ENCODE data around the gene IQCH.
"Not testable (repeated sequence)": the region's sequence is repeated elsewhere in the genome, so short reads cannot be mapped to it uniquely, and the experiment has no call there.

IQCH gene

DNA sequence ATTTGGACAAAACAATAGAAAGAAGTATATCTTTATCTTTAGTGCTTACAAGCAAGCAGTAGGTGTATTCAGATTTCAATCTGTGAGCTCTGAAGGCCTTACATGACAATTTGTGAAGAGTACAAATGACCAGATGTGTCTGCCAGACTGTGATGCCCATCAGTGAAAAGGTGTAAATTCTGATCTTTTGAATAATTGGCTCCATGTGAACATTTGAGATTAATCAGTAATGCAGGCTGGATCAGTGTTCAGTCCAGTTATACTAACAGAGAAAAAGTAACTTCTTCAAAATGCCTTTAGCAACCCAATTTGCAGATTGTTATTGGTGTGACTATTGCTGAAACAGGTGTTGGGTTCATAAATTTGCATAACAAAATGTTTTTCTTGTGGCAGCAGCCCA, 5.2 kb downstream of the IQCH start:
- Histone ChIP-seq H3K9me3 (ENCODE audit: control insufficient read depth, low read length) (no peaks in the 10 kb centered on the region), H3K27ac (ENCODE audit: insufficient read depth, low read depth, low read length, poor library complexity, severe bottlenecking) (no peak overlapping the region), H3K36me3 (ENCODE audit: control insufficient read depth, insufficient read depth, low read length) (no peaks in the 10 kb centered on the region), H3K27me3 (ENCODE audit: control insufficient read depth, insufficient read depth, low read length, poor library complexity, severe bottlenecking) (peaks cover 12% of the 10 kb centered on the region), H3K4me3 (ENCODE audit: insufficient read depth, low read depth, low read length) (no peak overlapping the region), H3K4me1 (ENCODE audit: control insufficient read depth, insufficient read depth, low read length) (no peaks in the 10 kb centered on the region)

- H3K4me3 ChIP-seq (ENCODE audit: insufficient read depth, low read depth, low read length), result no peak overlapping the region
- 89 to 90% methylated on average over 4 to 6 of the region's 6 CpGs for WGBS, 2 experiments
- no peak overlapping the region for H3K27ac ChIP-seq (ENCODE audit: insufficient read depth, low read depth, low read length, poor library complexity, severe bottlenecking)
Measured at GRCh38 chr15:67266870-67267269, 12.3 kb downstream of the IQCH start.

DNA sequence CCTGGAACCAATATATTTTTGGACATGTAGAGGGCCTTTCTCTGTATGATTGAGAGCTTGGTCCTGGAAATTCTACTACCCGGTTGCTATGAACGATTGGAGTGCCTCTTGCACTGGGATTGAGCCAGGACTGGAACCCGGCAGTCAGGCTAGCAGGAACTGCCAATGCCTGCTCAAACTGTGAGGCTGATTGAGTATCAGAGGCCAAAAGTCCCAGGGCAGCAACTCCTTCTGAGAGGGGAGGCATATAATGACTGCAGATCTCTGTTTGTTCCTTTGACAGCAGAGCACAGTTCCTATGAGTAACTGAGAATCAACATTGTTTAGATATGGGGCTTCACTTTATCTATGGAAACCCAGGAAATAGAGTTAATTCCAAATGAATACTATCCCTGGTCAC, 12.9 kb downstream of the IQCH start:
- Histone ChIP-seq H3K9me3 (ENCODE audit: control insufficient read depth, low read length) (no peaks in the 10 kb centered on the region), H3K4me3 (ENCODE audit: insufficient read depth, low read depth, low read length) (no peak overlapping the region), H3K4me1 (ENCODE audit: control insufficient read depth, insufficient read depth, low read length) (no peaks in the 10 kb centered on the region), H3K36me3 (ENCODE audit: control insufficient read depth, insufficient read depth, low read length) (no peaks in the 10 kb centered on the region), H3K27me3 (ENCODE audit: control insufficient read depth, insufficient read depth, low read length, poor library complexity, severe bottlenecking) (no peaks in the 10 kb centered on the region), H3K27ac (ENCODE audit: insufficient read depth, low read depth, low read length, poor library complexity, severe bottlenecking) (no peak overlapping the region)
- WGBS, 2 experiments, result 60 to 66% methylated on average over 3 of the region's 3 CpGs

More at GRCh38 chr15:67266870-67267269, 12.3 kb downstream of the IQCH start:
- no peaks in the 10 kb centered on the region for H3K27me3 ChIP-seq (ENCODE audit: control insufficient read depth, insufficient read depth, low read length, poor library complexity, severe bottlenecking)
- H3K36me3 ChIP-seq (ENCODE audit: control insufficient read depth, insufficient read depth, low read length), result no peaks in the 10 kb centered on the region
- no peaks in the 10 kb centered on the region for H3K4me1 ChIP-seq (ENCODE audit: control insufficient read depth, insufficient read depth, low read length)
- H3K9me3 ChIP-seq (ENCODE audit: control insufficient read depth, low read length), result no peaks in the 10 kb centered on the region

DNA sequence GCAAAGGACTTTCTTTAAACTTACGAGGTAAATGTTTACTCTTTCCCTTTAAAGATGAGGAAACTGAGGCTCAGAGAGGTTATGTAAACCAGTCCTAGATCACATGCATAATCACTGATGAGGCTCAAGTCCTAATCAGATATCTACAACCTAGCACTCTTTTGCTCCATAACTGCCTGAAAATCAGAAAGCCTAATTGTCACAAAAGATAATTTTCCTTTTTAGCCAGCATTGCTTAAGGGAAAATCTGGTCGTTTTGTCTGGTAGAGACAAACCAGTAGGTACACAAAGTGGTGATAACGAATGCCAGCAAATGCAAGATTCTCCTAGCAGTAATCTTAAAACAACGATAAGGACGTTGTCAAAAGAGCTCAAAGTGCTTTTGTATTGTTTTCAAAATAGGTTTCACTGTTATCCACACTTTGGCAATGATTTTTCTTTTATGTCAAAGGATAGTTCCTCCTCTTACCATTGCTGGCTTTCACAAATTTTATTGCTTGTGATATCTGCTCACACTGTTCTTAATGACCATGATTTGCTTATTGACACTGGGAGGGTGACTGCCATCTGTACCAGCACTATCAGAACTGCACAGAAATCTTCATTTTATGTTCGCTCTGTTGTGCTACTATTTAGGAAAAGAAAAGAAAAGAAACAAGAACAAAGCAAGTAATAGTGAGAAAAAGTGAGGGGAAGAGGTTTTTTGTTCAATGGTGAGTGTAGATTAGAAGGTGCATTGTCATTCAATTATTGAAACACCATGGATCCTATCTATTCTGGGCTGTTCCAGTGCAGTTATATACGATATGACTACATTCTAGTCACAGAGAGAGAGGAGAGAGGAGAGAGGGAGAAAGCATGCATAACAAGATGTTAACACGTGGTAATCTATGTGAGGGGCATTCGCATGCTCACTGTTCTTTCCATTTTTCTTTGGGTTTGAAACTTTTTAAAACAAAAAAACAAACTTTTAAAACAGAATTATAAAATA, 13.7 kb downstream of the IQCH start:
- Histone ChIP-seq H3K4me3 (ENCODE audit: insufficient read depth, low read depth, low read length) (no peak overlapping the region), H3K27ac (ENCODE audit: insufficient read depth, low read depth, low read length, poor library complexity, severe bottlenecking) (no peak overlapping the region), H3K4me1 (ENCODE audit: control insufficient read depth, insufficient read depth, low read length) (no peaks in the 10 kb centered on the region), H3K36me3 (ENCODE audit: control insufficient read depth, insufficient read depth, low read length) (no peaks in the 10 kb centered on the region), H3K27me3 (ENCODE audit: control insufficient read depth, insufficient read depth, low read length, poor library complexity, severe bottlenecking) (no peaks in the 10 kb centered on the region), H3K9me3 (ENCODE audit: control insufficient read depth, low read length) (no peaks in the 10 kb centered on the region)
- 85 to 87% methylated on average over 9 of the region's 9 CpGs for WGBS, 2 experiments

- no peak overlapping the region for H3K4me3 ChIP-seq (ENCODE audit: insufficient read depth, low read depth, low read length)
- H3K4me1 ChIP-seq (ENCODE audit: control insufficient read depth, insufficient read depth, low read length), result no peaks in the 10 kb centered on the region
- no peaks in the 10 kb centered on the region for H3K27me3 ChIP-seq (ENCODE audit: control insufficient read depth, insufficient read depth, low read length, poor library complexity, severe bottlenecking)
- no peak overlapping the region for H3K27ac ChIP-seq (ENCODE audit: insufficient read depth, low read depth, low read length, poor library complexity, severe bottlenecking)
- WGBS, 2 experiments, result 93 to 100% methylated on average over 1 of the region's 1 CpG
- H3K36me3 ChIP-seq (ENCODE audit: control insufficient read depth, insufficient read depth, low read length), result no peaks in the 10 kb centered on the region
- H3K9me3 ChIP-seq (ENCODE audit: control insufficient read depth, low read length), result no peaks in the 10 kb centered on the region
Measured at GRCh38 chr15:67274236-67274635, 19.6 kb downstream of the IQCH start.

DNA sequence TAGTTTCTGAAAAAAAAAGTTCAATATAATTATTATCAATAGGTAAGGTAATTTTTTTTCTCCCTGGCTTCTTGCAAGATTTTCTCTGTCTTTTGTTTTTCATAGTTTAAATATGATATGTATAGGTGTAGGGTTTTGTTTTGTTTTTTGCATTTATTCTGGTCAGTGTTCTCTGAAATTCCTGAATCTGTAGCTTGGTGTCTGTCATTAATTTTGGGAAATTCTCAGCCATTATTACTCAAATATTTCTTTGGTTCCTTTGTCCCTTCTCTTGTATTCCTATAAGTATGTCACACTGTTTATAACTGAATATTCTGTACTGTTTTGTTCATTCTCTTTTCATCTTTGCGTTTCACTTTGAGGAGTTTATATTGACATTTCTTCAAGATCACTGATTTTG, 22.1 kb downstream of the IQCH start:
- no peaks in the 10 kb centered on the region for H3K4me1 ChIP-seq (ENCODE audit: control insufficient read depth, insufficient read depth, low read length)
- no peaks in the 10 kb centered on the region for H3K36me3 ChIP-seq (ENCODE audit: control insufficient read depth, insufficient read depth, low read length)
- H3K9me3 ChIP-seq (ENCODE audit: control insufficient read depth, low read length), result no peaks in the 10 kb centered on the region
- H3K27me3 ChIP-seq (ENCODE audit: control insufficient read depth, insufficient read depth, low read length, poor library complexity, severe bottlenecking), result no peaks in the 10 kb centered on the region
- no peak overlapping the region for H3K27ac ChIP-seq (ENCODE audit: insufficient read depth, low read depth, low read length, poor library complexity, severe bottlenecking)
- no peak overlapping the region for H3K4me3 ChIP-seq (ENCODE audit: insufficient read depth, low read depth, low read length)
- 100% methylated on average over 1 of the region's 1 CpG; no CpG with 5 or more reads in 1 of the 2 experiments for WGBS, 2 experiments

GRCh38 chr15:67280217-67280616, 25.6 kb downstream of the IQCH start:
- no peaks in the 10 kb centered on the region for H3K9me3 ChIP-seq (ENCODE audit: control insufficient read depth, low read length)
- 83 to 90% methylated on average over 2 of the region's 2 CpGs for WGBS, 2 experiments
- no peak overlapping the region for H3K27ac ChIP-seq (ENCODE audit: insufficient read depth, low read depth, low read length, poor library complexity, severe bottlenecking)
- no peak overlapping the region for H3K4me3 ChIP-seq (ENCODE audit: insufficient read depth, low read depth, low read length)
- no peaks in the 10 kb centered on the region for H3K4me1 ChIP-seq (ENCODE audit: control insufficient read depth, insufficient read depth, low read length)
- no peaks in the 10 kb centered on the region for H3K36me3 ChIP-seq (ENCODE audit: control insufficient read depth, insufficient read depth, low read length)
- no peaks in the 10 kb centered on the region for H3K27me3 ChIP-seq (ENCODE audit: control insufficient read depth, insufficient read depth, low read length, poor library complexity, severe bottlenecking)

DNA sequence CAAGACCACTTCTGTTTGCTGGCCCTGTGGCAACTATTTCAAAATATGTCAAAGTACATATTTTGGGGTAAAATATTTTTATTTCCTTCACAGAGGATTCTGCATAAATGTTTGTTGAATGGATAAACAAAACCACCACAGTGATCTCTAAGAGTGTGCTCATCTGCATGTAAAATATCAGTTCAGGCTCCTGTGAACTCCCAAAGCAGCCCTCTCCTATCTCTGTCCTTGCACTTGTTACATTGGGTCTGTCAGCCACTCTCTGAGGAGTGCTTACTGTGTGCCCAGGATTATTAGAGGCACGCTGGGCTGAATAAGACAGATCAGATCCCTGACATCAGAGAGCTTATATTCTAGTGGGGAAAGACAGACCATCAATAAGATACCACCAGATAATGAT, 27.1 kb downstream of the IQCH start:
- WGBS, 2 experiments, result 80 to 88% methylated on average over 1 of the region's 1 CpG

GRCh38 chr15:67285625-67286024, 31.0 kb downstream of the IQCH start:
- not testable (repeated sequence) for H3K4me1 ChIP-seq (ENCODE audit: control insufficient read depth, insufficient read depth, low read length); H3K27me3 ChIP-seq (ENCODE audit: control insufficient read depth, insufficient read depth, low read length, poor library complexity, severe bottlenecking); H3K4me3 ChIP-seq (ENCODE audit: insufficient read depth, low read depth, low read length); H3K36me3 ChIP-seq (ENCODE audit: control insufficient read depth, insufficient read depth, low read length); H3K27ac ChIP-seq (ENCODE audit: insufficient read depth, low read depth, low read length, poor library complexity, severe bottlenecking); H3K9me3 ChIP-seq (ENCODE audit: control insufficient read depth, low read length)

More for the DNA sequence above, 27.1 kb downstream of the IQCH start:
- no peaks in the 10 kb centered on the region for H3K36me3 ChIP-seq (ENCODE audit: control insufficient read depth, insufficient read depth, low read length)
- H3K4me3 ChIP-seq (ENCODE audit: insufficient read depth, low read depth, low read length), result no peak overlapping the region
- no peak overlapping the region for H3K27ac ChIP-seq (ENCODE audit: insufficient read depth, low read depth, low read length, poor library complexity, severe bottlenecking)
- H3K4me1 ChIP-seq (ENCODE audit: control insufficient read depth, insufficient read depth, low read length), result no peaks in the 10 kb centered on the region
- no peaks in the 10 kb centered on the region for H3K9me3 ChIP-seq (ENCODE audit: control insufficient read depth, low read length)
- no peaks in the 10 kb centered on the region for H3K27me3 ChIP-seq (ENCODE audit: control insufficient read depth, insufficient read depth, low read length, poor library complexity, severe bottlenecking)

DNA sequence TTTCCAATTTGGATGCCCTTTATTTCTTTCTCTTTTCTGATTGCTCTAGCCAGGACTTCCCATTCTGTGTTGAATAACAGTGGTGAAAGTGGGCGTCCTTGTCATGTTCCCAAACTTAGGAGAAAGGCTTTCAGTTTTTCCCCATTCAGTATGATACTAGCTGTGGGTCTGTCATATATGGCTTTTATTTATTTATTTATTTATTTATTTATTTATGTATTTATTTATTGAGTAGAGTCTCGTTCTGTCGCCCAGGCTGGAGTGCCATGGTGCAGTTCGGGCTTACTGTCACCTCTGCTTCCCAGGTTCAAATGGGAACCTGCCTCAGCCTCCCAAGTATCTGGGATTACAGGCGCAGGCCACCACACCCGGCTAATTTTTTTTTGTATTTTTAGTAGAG, 31.8 kb downstream of the IQCH start:
- not testable (repeated sequence) for H3K27me3 ChIP-seq (ENCODE audit: control insufficient read depth, insufficient read depth, low read length, poor library complexity, severe bottlenecking); H3K9me3 ChIP-seq (ENCODE audit: control insufficient read depth, low read length); H3K36me3 ChIP-seq (ENCODE audit: control insufficient read depth, insufficient read depth, low read length); H3K4me3 ChIP-seq (ENCODE audit: insufficient read depth, low read depth, low read length); H3K4me1 ChIP-seq (ENCODE audit: control insufficient read depth, insufficient read depth, low read length); H3K27ac ChIP-seq (ENCODE audit: insufficient read depth, low read depth, low read length, poor library complexity, severe bottlenecking)
- 95 to 96% methylated on average over 5 to 6 of the region's 6 CpGs for WGBS, 2 experiments
